Body of pancreas (tissue), 4 donors: Measurements from ENCODE around the gene HPF1. TPM values are rescaled to one million over a fixed set of nuclear protein-coding genes. Genes with fewer than 3 reads are reported as not detected.
"Not testable (repeated sequence)": the region's sequence is repeated elsewhere in the genome, so short reads cannot be mapped to it uniquely, and the experiment has no call there.

Source experiments
- ATAC-seq: fragments of 150-250 bp; one replicate; pipeline ENCODE4 v1.9.1; 2016
- DNase-seq, 4 donors: peaks; one replicate each; pipeline ENCODE4 v3.0.0-alpha.2; 2019
- H3K27ac ChIP-seq, 4 donors: fragments of 200-600 bp; sonication (generic); 1 replicate in 3 of 4; 2 replicates in 1 of 4; pipeline versions ENCODE4 v1.5.1 to v1.6.1; 2016 to 2019; ENCODE audit warnings: mild to moderate bottlenecking in 1 of 4, mixed read lengths in 1 of 4, moderate library complexity in 1 of 4
- H3K27me3 ChIP-seq, 2 donors: fragments of 200-600 bp; sonication (generic); one replicate each; pipeline ENCODE4 v1.6.0; 2016; ENCODE audit warnings: mild to moderate bottlenecking in 1 of 2
- H3K36me3 ChIP-seq, 2 donors: fragments of 200-600 bp; sonication (generic); replicated peaks in 1 of 2; 2 replicates each; pipeline ENCODE4 v1.5.1; 2016; ENCODE audit warnings: low read depth in 2 of 2; ENCODE audit not compliant: insufficient read depth in 1 of 2
- H3K4me1 ChIP-seq: fragments of 200-600 bp; sonication (generic); one replicate; pipeline ENCODE4 v1.6.0; 2016
- H3K4me3 ChIP-seq, 2 donors: fragments of 200-600 bp; sonication (generic); 1 replicate in 1 of 2; 2 replicates in 1 of 2; pipeline ENCODE4 v1.5.1; 2016 to 2019
- H3K9me3 ChIP-seq, 3 donors: fragments of 200-600 bp; sonication (generic); 1 replicate in 2 of 3; 2 replicates in 1 of 3; pipeline ENCODE4 v1.5.1; 2016
- CTCF ChIP-seq, 7 experiments: fragments of 450-650 bp in 4 of 7; fragments of 200-600 bp in 3 of 7; sonication (generic) in 3 of 7; IDR thresholded peaks; one replicate each; pipeline ENCODE4 v1.5.1; 2016 to 2019; ENCODE audit warnings: antibody characterized with exemption in 7 of 7
- POLR2A ChIP-seq, 3 donors: fragments of 450-650 bp; IDR thresholded peaks; one replicate each; pipeline ENCODE4 v1.6.1; 2016; ENCODE audit warnings: antibody characterized with exemption in 3 of 3, mild to moderate bottlenecking in 2 of 3
- WGBS, 2 donors: methylation state at CpG; one replicate each; pipeline ENCODE4 v1.1.5; 2017; 5-methylcytosine and 5-hydroxymethylcytosine counted together
- intact Hi-C: fragments of 100-400 bp; cut with DNase I; formaldehyde crosslinking; loops from one replicate; pipeline ENCODE4 v1.15.1; 2023
- total RNA-seq, 2 donors: library from RNA; depleted of rRNA; stranded (reverse); fragments of >200 nt; gene quantifications; one replicate each; pipeline ENCODE4 v1.1.0, GENCODE V29; 2016

The HPF1 gene
- total RNA-seq, 2 donors from 2014 or later: 8.6 to 10.9 TPM

DNA sequence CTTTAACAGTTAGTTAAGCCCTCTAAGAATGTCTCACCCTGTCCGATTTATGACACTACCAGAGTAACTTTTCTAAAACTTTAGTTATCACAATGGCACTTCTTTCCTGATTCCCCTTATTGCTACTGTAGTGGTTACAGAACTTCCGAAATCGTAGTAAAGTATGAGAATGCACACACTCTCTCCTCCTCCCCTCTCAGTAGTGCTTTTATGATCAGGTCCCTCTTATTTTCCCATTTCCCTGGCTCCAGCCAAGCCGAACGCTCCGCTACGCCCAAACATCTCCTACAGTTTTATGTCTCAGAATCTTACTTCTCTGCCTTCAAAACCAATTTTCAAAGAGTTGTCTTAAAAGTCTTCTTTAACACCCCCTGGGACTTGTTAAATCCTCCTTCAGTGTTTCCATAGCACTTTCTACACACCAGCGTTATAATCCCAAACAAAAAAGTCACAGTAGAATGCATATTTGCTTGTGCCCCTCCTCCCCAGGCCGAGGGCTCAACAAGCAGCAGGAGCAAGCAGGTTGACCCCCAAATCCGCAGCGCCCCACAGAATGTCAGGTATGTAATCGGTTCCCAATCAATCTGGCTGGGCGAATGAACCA is 671 bp downstream of the HPF1 start:
- Histone ChIP-seq H3K4me1 (peaks cover 19% of the 10 kb centered on the region), H3K4me3 (peak overlapping the region in 1 of 2 donors; percentile 67), H3K27me3 (no peaks in the 10 kb centered on the region), H3K9me3 (no peaks in the 10 kb centered on the region), H3K36me3 (no peaks in the 10 kb centered on the region), H3K27ac (peak overlapping the region; percentile 58 to 74 (median 71))
- TF ChIP-seq POLR2A (IDR thresholded peaks at IDR 0.05): no peak
- no peak for TF ChIP-seq CTCF (IDR thresholded peaks at IDR 0.05)
- 1 to 2% methylated on average over 13 of the region's 13 CpGs for WGBS, 2 donors
- DNase-seq (no peak), ATAC-seq (peak; percentile 9)
- intact Hi-C loops: no loop called here

DNA sequence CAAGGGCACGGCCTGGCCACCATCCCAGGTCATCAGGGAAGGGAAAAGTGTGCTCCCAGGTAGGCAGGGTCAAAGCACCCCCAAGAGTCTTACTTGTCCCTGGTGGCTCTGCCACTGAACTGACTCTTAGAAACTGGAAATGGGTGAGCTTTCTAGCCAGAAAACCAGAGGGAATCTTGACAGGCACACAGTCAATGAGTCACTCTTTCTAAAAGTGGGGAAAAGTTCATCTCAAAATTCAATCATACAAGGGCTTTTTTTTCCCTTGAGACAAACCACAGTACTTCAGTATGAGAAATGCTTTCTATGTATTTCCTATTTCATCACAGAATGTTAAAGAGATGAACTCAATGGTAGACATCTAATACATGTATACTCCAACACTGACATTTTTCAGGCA is 12.5 kb downstream of the HPF1 start:
- TF ChIP-seq POLR2A (IDR thresholded peaks at IDR 0.05) (no peak), CTCF (IDR thresholded peaks at IDR 0.05) (no peak)

GRCh38 chr4:169744601-169745000 is 13.1 kb downstream of the HPF1 start:
- no peak for DNase-seq
- ATAC-seq: no peak
- Histone ChIP-seq H3K27ac (no peak overlapping the region), H3K27me3 (no peaks in the 10 kb centered on the region), H3K36me3 (peaks cover 0 to 5% of the 10 kb centered on the region in 2 donors), H3K9me3 (no peaks in the 10 kb centered on the region), H3K4me1 (no peaks in the 10 kb centered on the region), H3K4me3 (no peak overlapping the region)
- TF ChIP-seq CTCF (IDR thresholded peaks at IDR 0.05) (no peak), POLR2A (IDR thresholded peaks at IDR 0.05) (no peak)
- intact Hi-C loops: no loop called here
- 93 to 97% methylated on average over 1 of the region's 1 CpG for WGBS, 2 donors

More for the DNA sequence above, 12.5 kb downstream of the HPF1 start:
- H3K9me3 ChIP-seq: no peaks in the 10 kb centered on the region
- ATAC-seq (no peak), DNase-seq (no peak)
- WGBS, 2 donors: 100% methylated on average over 1 of the region's 1 CpG; no CpG with 5 or more reads in 1 of the 2 donors
- intact Hi-C loops: no loop called here
- no peaks in the 10 kb centered on the region for H3K27me3 ChIP-seq
- no peak overlapping the region for H3K27ac ChIP-seq
- no peaks in the 10 kb centered on the region for H3K4me1 ChIP-seq
- no peak overlapping the region for H3K4me3 ChIP-seq
- peaks cover 0 to 5% of the 10 kb centered on the region in 2 donors for H3K36me3 ChIP-seq

DNA sequence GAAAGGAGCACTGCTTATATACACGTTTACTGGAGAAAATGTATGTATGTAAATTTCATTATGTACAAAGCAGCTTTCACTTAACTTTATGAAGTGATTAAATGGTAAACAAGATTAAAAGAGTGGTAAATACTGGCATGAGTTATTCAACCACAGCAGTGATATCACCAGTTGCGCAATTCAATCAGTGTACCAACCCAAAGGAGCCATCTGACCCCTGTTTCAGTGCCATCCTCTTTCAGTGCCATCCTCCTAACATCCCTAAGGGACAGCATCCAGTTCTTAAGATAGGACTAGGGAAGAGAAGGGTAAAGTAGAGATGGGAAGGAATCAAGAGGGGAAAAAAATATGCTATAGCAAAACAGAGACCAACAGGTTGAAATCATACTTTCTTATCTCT is 16.2 kb downstream of the HPF1 start:
- TF ChIP-seq POLR2A (IDR thresholded peaks at IDR 0.05) (no peak), CTCF (IDR thresholded peaks at IDR 0.05) (no peak)
- H3K9me3 ChIP-seq: no peaks in the 10 kb centered on the region
- H3K27ac ChIP-seq: no peak overlapping the region
- no peak overlapping the region for H3K4me3 ChIP-seq
- peaks cover 0 to 5% of the 10 kb centered on the region in 2 donors for H3K36me3 ChIP-seq
- no peak for DNase-seq
- no peaks in the 10 kb centered on the region for H3K27me3 ChIP-seq
- no peaks in the 10 kb centered on the region for H3K4me1 ChIP-seq
- ATAC-seq: no peak
- intact Hi-C loops: no loop called here
- WGBS, 2 donors: 79 to 83% methylated on average over 2 of the region's 2 CpGs

GRCh38 chr4:169738604-169739003 is 19.1 kb downstream of the HPF1 start:
- H3K27ac ChIP-seq, H3K36me3 ChIP-seq, H3K9me3 ChIP-seq, DNase-seq, H3K27me3 ChIP-seq, H3K4me1 ChIP-seq, intact Hi-C loops, H3K4me3 ChIP-seq, ATAC-seq: not testable (repeated sequence)
